IMR-90 (cell line): ENCODE measurements around the gene PRKN. TPM values are rescaled to one million over a fixed set of nuclear protein-coding genes. Genes with fewer than 3 reads are reported as not detected.

ENCODE experiments used
- ATAC-seq: fragments of 200-7000 bp; cut with Tn5 transposase; 2 replicates; pipeline ENCODE4 v1.9.1; 2020; ENCODE audit warnings: low read depth, mild to moderate bottlenecking, moderate library complexity
- BruUV-seq: library from RNA; stranded (reverse); fragments of 400-500 nt; replicated peaks from 2 replicates; lab custom pipeline; 2021; lab: Mats Ljungman, UMichigan
- CTCF ChIA-PET: fragments of 300-600 bp; formaldehyde crosslinking; extraction: SDS; loops from one replicate; lab custom pipeline; 2021; ENCODE audit warnings: antibody characterized with exemption; lab: Yijun Ruan, JAX
- POLR2A ChIA-PET: fragments of 300-600 bp; sonication (Branson Sonifier 250); formaldehyde crosslinking; loops from one replicate; lab custom pipeline; 2022; ENCODE audit warnings: antibody characterized with exemption; ENCODE audit not compliant: unreplicated experiment; lab: Charles Lee
- DNase-seq: peaks from one replicate; pipeline ENCODE4 v3.0.0; 2013
- H2AFZ ChIP-seq: replicated peaks from 2 replicates; pipeline ENCODE3; 2013; ENCODE audit warnings: low read length, mild to moderate bottlenecking; ENCODE audit not compliant: poor library complexity
- H2AK5ac ChIP-seq: 2 replicates; pipeline ENCODE4 v1.6.1; 2013; ENCODE audit warnings: low read depth, low read length, inconsistent platforms
- H2AK9ac ChIP-seq: replicated peaks from 2 replicates; pipeline ENCODE3; 2013; ENCODE audit warnings: mild to moderate bottlenecking, low read depth, low read length, moderate library complexity; ENCODE audit not compliant: poor library complexity
- H2BK120ac ChIP-seq: 2 replicates; pipeline ENCODE4 v1.6.1; 2013; ENCODE audit warnings: low read depth, low read length, inconsistent platforms
- H2BK15ac ChIP-seq: 3 replicates; pipeline ENCODE4 v1.6.1; 2013; ENCODE audit warnings: low read depth, low read length, inconsistent platforms
- H2BK20ac ChIP-seq: 2 replicates; pipeline ENCODE4 v1.6.1; 2013; ENCODE audit warnings: low read depth, mild to moderate bottlenecking, inconsistent platforms, low read length, moderate library complexity
- H2BK5ac ChIP-seq: 2 replicates; pipeline ENCODE4 v1.6.1; 2013; ENCODE audit warnings: mild to moderate bottlenecking, low read depth, low read length, inconsistent platforms; ENCODE audit not compliant: poor library complexity, severe bottlenecking
- H3K14ac ChIP-seq: replicated peaks from 2 replicates; pipeline ENCODE4 v1.6.1; 2013; ENCODE audit warnings: low read depth, low read length, inconsistent platforms
- H3K18ac ChIP-seq: 2 replicates; pipeline ENCODE4 v1.6.1; 2013; ENCODE audit warnings: low read depth, low read length, control low read depth
- H3K23ac ChIP-seq: 2 replicates; pipeline ENCODE4 v1.6.1; 2013; ENCODE audit warnings: low read depth, low read length, inconsistent platforms
- H3K27ac ChIP-seq: 2 replicates; pipeline ENCODE4 v1.5.1; 2013; ENCODE audit warnings: mild to moderate bottlenecking, control low read depth, low read length; ENCODE audit not compliant: insufficient read depth
- H3K27me3 ChIP-seq: 2 replicates; pipeline ENCODE4 v1.6.1; 2013; ENCODE audit warnings: low read length; ENCODE audit not compliant: control insufficient read depth, insufficient read depth
- H3K36me3 ChIP-seq: 2 replicates; pipeline ENCODE4 v1.6.1; 2013; ENCODE audit warnings: low read length, mixed read lengths; ENCODE audit not compliant: control insufficient read depth, insufficient read depth
- H3K4ac ChIP-seq: 2 replicates; pipeline ENCODE4 v1.6.1; 2013; ENCODE audit warnings: low read depth, low read length, inconsistent platforms
- H3K4me1 ChIP-seq: 2 replicates; pipeline ENCODE4 v1.6.1; 2013; ENCODE audit warnings: low read length, mixed read lengths; ENCODE audit not compliant: control insufficient read depth, insufficient read depth
- H3K4me2 ChIP-seq: 2 replicates; pipeline ENCODE4 v1.6.1; 2013; ENCODE audit warnings: low read depth, mild to moderate bottlenecking, control low read depth, low read length, moderate library complexity
- H3K4me3 ChIP-seq: 2 replicates; pipeline ENCODE4 v1.5.1; 2013; ENCODE audit warnings: low read depth, mild to moderate bottlenecking, control low read depth, low read length, moderate library complexity; ENCODE audit not compliant: insufficient read depth
- H3K56ac ChIP-seq: 2 replicates; pipeline ENCODE4 v1.6.1; 2013; ENCODE audit warnings: low read length, inconsistent platforms; ENCODE audit not compliant: insufficient read depth; ENCODE audit errors: extremely low read depth
- H3K79me1 ChIP-seq, 2 experiments: 2 replicates each; pipeline ENCODE4 v1.6.1; 2013; ENCODE audit warnings: low read length in 2 of 2, inconsistent platforms in 1 of 2, low read depth in 1 of 2
- H3K9ac ChIP-seq: 2 replicates; pipeline ENCODE4 v1.6.1; 2013; ENCODE audit warnings: low read depth, low read length, control low read depth
- H3K9me1 ChIP-seq: 2 replicates; pipeline ENCODE4 v1.6.1; 2013; ENCODE audit warnings: low read length, inconsistent platforms; ENCODE audit not compliant: insufficient read depth
- H3K9me3 ChIP-seq: 2 replicates; pipeline ENCODE4 v1.6.1; 2013; ENCODE audit warnings: low read length; ENCODE audit not compliant: control insufficient read depth, insufficient read depth
- H4K20me1 ChIP-seq: 2 replicates; pipeline ENCODE4 v1.6.1; 2013; ENCODE audit warnings: low read length, inconsistent platforms; ENCODE audit not compliant: insufficient read depth
- H4K5ac ChIP-seq: 2 replicates; pipeline ENCODE4 v1.6.1; 2013; ENCODE audit warnings: mild to moderate bottlenecking, low read depth, low read length, control low read depth
- H4K8ac ChIP-seq, 2 experiments: 2 replicates each; pipeline ENCODE4 v1.6.1; 2013; ENCODE audit warnings: low read depth in 2 of 2, low read length in 2 of 2, control low read depth in 1 of 2, inconsistent platforms in 1 of 2
- H4K91ac ChIP-seq: 2 replicates; pipeline ENCODE4 v1.6.1; 2013; ENCODE audit warnings: low read depth, low read length, inconsistent platforms; ENCODE audit not compliant: insufficient read depth
- CHD1 ChIP-seq: IDR thresholded peaks from 2 replicates; pipeline ENCODE4 v1.6.1; 2012; ENCODE audit warnings: low read depth, low read length, improper control_type of control experiment
- WGBS, 2 experiments: methylation state at CpG; one replicate each; pipeline versions ENCODE4 v1.1.5 to v1.1.7; 2013; ENCODE audit warnings: missing lambda C conversion rate in 2 of 2; ENCODE audit not compliant: insufficient read length in 1 of 2; ENCODE audit errors: extremely low coverage in 2 of 2; 5-methylcytosine and 5-hydroxymethylcytosine counted together
- dilution Hi-C: fragments of 300-500 bp; cut with HindIII; formaldehyde crosslinking; loops from one replicate; pipeline ENCODE4 v1.14.3; 2018; ENCODE audit warnings: low sequenced_read_pairs; ENCODE audit not compliant: unreplicated experiment
- in situ Hi-C: fragments of 300-500 bp; cut with MboI; formaldehyde crosslinking; loops from 3 replicates; pipeline ENCODE4 v1.14.3; 2019; ENCODE audit warnings: low sequenced_read_pairs, inconsistent platforms, mixed read lengths
- intact Hi-C: fragments of 100-400 bp; cut with micrococcal nuclease; formaldehyde crosslinking; loops from 2 replicates; pipeline ENCODE4 v1.10.0; 2022
- polyA plus RNA-seq, 3 experiments: library from polyadenylated mRNA; depleted of rRNA; stranded (reverse); fragments of >200 nt; gene quantifications; 2 replicates each; pipeline ENCODE4 v1.2.3, GENCODE V29; 2012; ENCODE audit warnings: low replicate concordance in 1 of 3
- total RNA-seq: library from RNA; depleted of rRNA; stranded (reverse); fragments of >200 nt; gene quantifications from 2 replicates; pipeline ENCODE4 v1.2.3, GENCODE V29; 2012
- TF ChIP-seq, protein P1 (sequence below): fragments of 150-350 bp; IDR thresholded peaks from 2 replicates; pipeline ENCODE4 v1.6.1; 2017; ENCODE audit warnings: mild to moderate bottlenecking, antibody characterized with exemption, low read length, low read depth

The PRKN gene
- total and polyA plus RNA-seq, 2 of the 4 experiments (the other 2 are of a cell fraction) = 0.15 to 0.18 TPM

DNA sequence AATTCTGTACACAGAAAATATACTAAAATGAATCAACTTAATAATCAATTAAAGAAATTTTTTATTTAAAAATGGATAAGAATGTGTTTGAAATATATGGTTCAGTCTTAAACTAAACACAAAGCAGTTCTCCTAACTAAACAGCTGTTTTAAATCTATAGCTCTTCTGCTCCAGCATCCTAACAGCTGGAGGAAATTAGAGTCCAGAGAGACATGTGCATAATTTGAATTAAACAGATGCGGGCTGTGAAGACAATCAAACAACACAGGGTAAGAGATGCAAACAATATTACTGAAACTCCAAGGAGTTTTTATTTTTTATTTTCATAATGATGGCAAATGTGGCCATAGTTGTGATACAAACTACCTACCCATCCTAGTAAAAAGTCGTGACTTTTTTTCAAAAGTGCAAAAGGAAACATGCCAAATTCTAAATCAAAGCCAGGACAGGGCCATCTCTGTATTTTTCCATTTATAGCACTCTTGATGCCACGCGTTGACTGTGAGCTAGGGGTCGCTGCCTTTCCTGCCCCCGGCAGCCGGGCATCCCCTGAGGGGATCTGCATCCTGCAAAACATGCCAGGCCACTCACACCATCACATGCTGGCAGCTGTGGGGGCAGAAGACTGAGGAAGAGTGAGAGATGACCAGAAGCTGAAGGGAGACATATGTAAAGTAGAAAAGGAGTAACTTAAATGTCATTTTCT lies 310.6 kb downstream of the PRKN start:
- Histone ChIP-seq H4K20me1 (no peaks in the 10 kb centered on the region), H2BK120ac (no peak overlapping the region), H3K4me3 (no peak overlapping the region), H3K9me3 (peaks cover 16% of the 10 kb centered on the region), H3K9ac (no peak overlapping the region), H3K79me1 (no peaks in the 10 kb centered on the region), H2BK5ac (no peak overlapping the region), H3K4ac (no peak overlapping the region), H3K56ac (no peak overlapping the region), H3K23ac (no peak overlapping the region), H3K4me1 (no peaks in the 10 kb centered on the region), H3K36me3 (no peaks in the 10 kb centered on the region), H4K8ac (no peak overlapping the region), H2BK20ac (no peak overlapping the region), H3K27ac (no peak overlapping the region), H3K4me2 (no peak overlapping the region), H2BK15ac (no peak overlapping the region), H4K5ac (no peak overlapping the region), H2AK5ac (no peak overlapping the region), H3K9me1 (no peaks in the 10 kb centered on the region), H3K14ac (no peak overlapping the region), H2AK9ac (no peak overlapping the region), H2AFZ (no peak overlapping the region), H3K18ac (no peak overlapping the region), H3K27me3 (no peaks in the 10 kb centered on the region), H4K91ac (no peak overlapping the region)
- POLR2A ChIA-PET = no interaction called here
- CTCF ChIA-PET = no interaction called here
- no TSS peak for BruUV-seq
- intact Hi-C loops = no loop called here
- ATAC-seq (no peak), DNase-seq (no peak)
- dilution Hi-C loops = no loop called here
- WGBS, 2 experiments = 0% methylated on average over 1 of the region's 7 CpGs; no CpG with 5 or more reads in 1 of the 2 experiments
- no peak for TF ChIP-seq CHD1
- TF ChIP-seq, protein P1, sequence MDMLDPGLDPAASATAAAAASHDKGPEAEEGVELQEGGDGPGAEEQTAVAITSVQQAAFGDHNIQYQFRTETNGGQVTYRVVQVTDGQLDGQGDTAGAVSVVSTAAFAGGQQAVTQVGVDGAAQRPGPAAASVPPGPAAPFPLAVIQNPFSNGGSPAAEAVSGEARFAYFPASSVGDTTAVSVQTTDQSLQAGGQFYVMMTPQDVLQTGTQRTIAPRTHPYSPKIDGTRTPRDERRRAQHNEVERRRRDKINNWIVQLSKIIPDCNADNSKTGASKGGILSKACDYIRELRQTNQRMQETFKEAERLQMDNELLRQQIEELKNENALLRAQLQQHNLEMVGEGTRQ = no peak
- in situ Hi-C loops = no loop called here
